Measurements from ENCODE around the gene STKLD1. TPM values are rescaled to one million over a fixed set of nuclear protein-coding genes. Genes with fewer than 3 reads are reported as not detected.

STKLD1 gene
- total RNA-seq, 2 donors from 2014 or later = 0.95 TPM; not detected in 1

- DNase-seq = no peak
- no peaks in the 10 kb centered on the region for H3K36me3 Mint-ChIP-seq (ENCODE audit: low read depth)
- Histone ChIP-seq H3K9ac (ENCODE audit: extremely low read depth, low read length, poor library complexity, severe bottlenecking) (no peak overlapping the region), H3K36me3 (ENCODE audit: control insufficient read depth, insufficient read depth, low read length) (no peaks in the 10 kb centered on the region), H3K27me3 (ENCODE audit: control insufficient read depth, insufficient read depth, low read length, poor library complexity, severe bottlenecking) (no peaks in the 10 kb centered on the region), H3K4me3 (ENCODE audit: low read length) (no peak overlapping the region), H3K9me3 (ENCODE audit: control insufficient read depth, low read length) (no peaks in the 10 kb centered on the region), H3K27ac (ENCODE audit: low read depth, low read length) (no peak overlapping the region), H3K4me1 (ENCODE audit: control insufficient read depth, insufficient read depth, low read length) (no peaks in the 10 kb centered on the region)
- H3K9me3 Mint-ChIP-seq = peaks cover 2% of the 10 kb centered on the region
- no peak overlapping the region for H3K4me3 Mint-ChIP-seq
- TF ChIP-seq, protein P1, sequence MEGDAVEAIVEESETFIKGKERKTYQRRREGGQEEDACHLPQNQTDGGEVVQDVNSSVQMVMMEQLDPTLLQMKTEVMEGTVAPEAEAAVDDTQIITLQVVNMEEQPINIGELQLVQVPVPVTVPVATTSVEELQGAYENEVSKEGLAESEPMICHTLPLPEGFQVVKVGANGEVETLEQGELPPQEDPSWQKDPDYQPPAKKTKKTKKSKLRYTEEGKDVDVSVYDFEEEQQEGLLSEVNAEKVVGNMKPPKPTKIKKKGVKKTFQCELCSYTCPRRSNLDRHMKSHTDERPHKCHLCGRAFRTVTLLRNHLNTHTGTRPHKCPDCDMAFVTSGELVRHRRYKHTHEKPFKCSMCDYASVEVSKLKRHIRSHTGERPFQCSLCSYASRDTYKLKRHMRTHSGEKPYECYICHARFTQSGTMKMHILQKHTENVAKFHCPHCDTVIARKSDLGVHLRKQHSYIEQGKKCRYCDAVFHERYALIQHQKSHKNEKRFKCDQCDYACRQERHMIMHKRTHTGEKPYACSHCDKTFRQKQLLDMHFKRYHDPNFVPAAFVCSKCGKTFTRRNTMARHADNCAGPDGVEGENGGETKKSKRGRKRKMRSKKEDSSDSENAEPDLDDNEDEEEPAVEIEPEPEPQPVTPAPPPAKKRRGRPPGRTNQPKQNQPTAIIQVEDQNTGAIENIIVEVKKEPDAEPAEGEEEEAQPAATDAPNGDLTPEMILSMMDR (conservative IDR thresholded peaks at IDR 0.05) = no peak
- H3K27me3 Mint-ChIP-seq (ENCODE audit: insufficient read depth) = peaks cover 6% of the 10 kb centered on the region
- 88 to 93% methylated on average over 4 of the region's 4 CpGs for WGBS, 2 experiments (ENCODE audit: insufficient coverage in 1 of 2, insufficient read length in 1 of 2)
- no peaks in the 10 kb centered on the region for H3K4me1 Mint-ChIP-seq
- H3K27ac Mint-ChIP-seq = no peak overlapping the region
Measured at GRCh38 chr9:133382507-133383141, 6.5 kb downstream of the STKLD1 start.

- H3K4me1 ChIP-seq (ENCODE audit: control insufficient read depth, insufficient read depth, low read length) = no peaks in the 10 kb centered on the region
- no peaks in the 10 kb centered on the region for H3K4me1 Mint-ChIP-seq
- no peak overlapping the region for H3K9ac ChIP-seq (ENCODE audit: extremely low read depth, low read length, poor library complexity, severe bottlenecking)
- no peaks in the 10 kb centered on the region for H3K27me3 ChIP-seq (ENCODE audit: control insufficient read depth, insufficient read depth, low read length, poor library complexity, severe bottlenecking)
- H3K27ac ChIP-seq (ENCODE audit: low read depth, low read length) = no peak overlapping the region
- no peaks in the 10 kb centered on the region for H3K36me3 ChIP-seq (ENCODE audit: control insufficient read depth, insufficient read depth, low read length)
- no peak overlapping the region for H3K4me3 Mint-ChIP-seq
- no peak overlapping the region for H3K4me3 ChIP-seq (ENCODE audit: low read length)
- peaks cover under 1% of the 10 kb centered on the region for H3K27me3 Mint-ChIP-seq (ENCODE audit: insufficient read depth)
- 95% methylated on average over 3 of the region's 3 CpGs; no CpG with 5 or more reads in 1 of the 2 experiments for WGBS, 2 experiments (ENCODE audit: insufficient coverage in 1 of 2, insufficient read length in 1 of 2)
- no peaks in the 10 kb centered on the region for H3K36me3 Mint-ChIP-seq (ENCODE audit: low read depth)
- DNase-seq = no peak
- no peaks in the 10 kb centered on the region for H3K9me3 ChIP-seq (ENCODE audit: control insufficient read depth, low read length)
- H3K27ac Mint-ChIP-seq = no peak overlapping the region
- TF ChIP-seq, protein P1 (conservative IDR thresholded peaks at IDR 0.05) = no peak
- H3K9me3 Mint-ChIP-seq = no peaks in the 10 kb centered on the region
Measured at GRCh38 chr9:133383438-133383837, 7.3 kb downstream of the STKLD1 start.

DNA sequence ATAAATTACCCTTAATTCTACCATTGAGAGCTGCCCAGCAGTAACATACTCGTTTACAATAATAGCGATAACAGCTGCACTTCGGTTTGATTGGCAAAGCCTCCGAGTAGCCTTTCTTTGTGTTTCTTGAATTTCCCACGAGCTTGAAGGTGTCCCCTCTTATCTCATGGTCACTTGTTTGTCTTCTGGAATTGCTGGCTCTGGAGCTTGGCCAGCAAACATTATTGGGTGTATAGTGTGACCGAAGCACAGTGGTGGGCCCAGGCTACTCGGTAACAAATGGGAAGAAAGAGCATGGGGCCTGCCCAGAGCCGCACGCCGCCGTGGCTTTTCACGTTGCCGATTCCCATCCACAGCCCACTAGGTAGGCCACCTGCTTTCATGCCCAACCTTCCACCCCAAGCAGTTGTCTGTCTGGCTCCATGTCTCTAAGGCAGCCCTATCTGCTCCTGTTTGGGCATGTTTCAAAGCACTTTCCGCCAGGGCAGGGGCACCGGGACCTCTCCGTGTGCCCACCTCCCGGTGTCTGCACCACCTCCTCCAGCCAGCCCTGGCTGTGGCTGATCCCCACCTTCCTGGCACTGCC, 8.7 kb downstream of the STKLD1 start:
- peaks cover 3% of the 10 kb centered on the region for H3K9me3 Mint-ChIP-seq
- Histone ChIP-seq H3K9ac (ENCODE audit: extremely low read depth, low read length, poor library complexity, severe bottlenecking) (no peak overlapping the region), H3K4me1 (ENCODE audit: control insufficient read depth, insufficient read depth, low read length) (no peaks in the 10 kb centered on the region), H3K27ac (ENCODE audit: low read depth, low read length) (no peak overlapping the region), H3K36me3 (ENCODE audit: control insufficient read depth, insufficient read depth, low read length) (no peaks in the 10 kb centered on the region), H3K9me3 (ENCODE audit: control insufficient read depth, low read length) (no peaks in the 10 kb centered on the region), H3K4me3 (ENCODE audit: low read length) (no peak overlapping the region), H3K27me3 (ENCODE audit: control insufficient read depth, insufficient read depth, low read length, poor library complexity, severe bottlenecking) (no peaks in the 10 kb centered on the region)
- no peak for DNase-seq
- TF ChIP-seq, protein P1 (conservative IDR thresholded peaks at IDR 0.05) = no peak
- peaks cover 4% of the 10 kb centered on the region for H3K27me3 Mint-ChIP-seq (ENCODE audit: insufficient read depth)
- H3K36me3 Mint-ChIP-seq (ENCODE audit: low read depth) = no peaks in the 10 kb centered on the region
- H3K27ac Mint-ChIP-seq = no peak overlapping the region
- H3K4me3 Mint-ChIP-seq = no peak overlapping the region
- no peaks in the 10 kb centered on the region for H3K4me1 Mint-ChIP-seq
- WGBS, 2 experiments (ENCODE audit: insufficient coverage in 1 of 2, insufficient read length in 1 of 2) = 89 to 93% methylated on average over 13 to 17 of the region's 17 CpGs
